Ishikawa (cell line): ENCODE measurements around the gene AKAP6.
A peak's percentile ranks its signal among the peaks of the same experiment; 100 is the strongest.

ENCODE experiments used
- CEBPB ChIP-seq: IDR thresholded peaks from 2 replicates; pipeline ENCODE4 v1.6.1; 2012
- CREB1 ChIP-seq: IDR thresholded peaks from 2 replicates; pipeline ENCODE4 v1.6.1; 2012; ENCODE audit warnings: low read depth
- EP300 ChIP-seq: IDR thresholded peaks from 2 replicates; pipeline ENCODE4 v1.6.1; 2012; ENCODE audit warnings: borderline replicate concordance
- FOXM1 ChIP-seq: IDR thresholded peaks from 2 replicates; pipeline ENCODE4 v1.6.1; 2012; ENCODE audit warnings: low read depth, borderline replicate concordance
- REST ChIP-seq: IDR thresholded peaks from 2 replicates; pipeline ENCODE4 v1.6.1; 2012; ENCODE audit warnings: low read depth, mild to moderate bottlenecking
- YY1 ChIP-seq: IDR thresholded peaks from 2 replicates; pipeline ENCODE4 v1.6.1; 2012; ENCODE audit warnings: low read depth

DNA sequence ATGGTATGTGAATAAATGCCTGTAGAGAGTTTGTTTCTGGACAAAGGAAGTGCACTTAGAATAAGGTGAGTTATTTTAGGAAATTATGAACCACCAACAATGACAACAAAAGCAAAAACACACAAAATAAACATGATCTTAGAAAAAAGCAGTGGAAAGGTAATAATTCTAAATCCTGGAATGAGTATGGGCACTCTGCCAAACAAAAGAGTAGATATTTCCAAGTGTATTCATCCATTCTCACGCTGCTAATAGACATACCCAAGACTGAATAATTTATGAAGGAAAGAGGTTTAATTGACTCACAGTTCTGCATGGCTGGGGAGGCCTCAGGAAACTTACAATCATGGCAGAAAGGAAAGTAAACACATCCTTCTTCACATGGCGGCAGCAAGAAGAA lies 340.3 kb downstream of the AKAP6 start:
- TF ChIP-seq REST: no peak
- no peak for TF ChIP-seq CEBPB
- peak; percentile 86 for TF ChIP-seq EP300
- no peak for TF ChIP-seq CREB1
- TF ChIP-seq FOXM1: peak; percentile 79
- TF ChIP-seq YY1: no peak
